Measurements from ENCODE around the gene CDH4. TPM values are rescaled to one million over a fixed set of nuclear protein-coding genes. Genes with fewer than 3 reads are reported as not detected.

CDH4 gene
- total and polyA plus RNA-seq, 4 donors: 5.8 to 24.1 (median 17.1) TPM

- no peak overlapping the region for H3K4me3 ChIP-seq (ENCODE audit: low read depth, low read length)
- WGBS (ENCODE audit: insufficient coverage): 84% methylated on average over 12 of the region's 13 CpGs
- no peaks in the 10 kb centered on the region for H3K9me3 ChIP-seq (ENCODE audit: control insufficient read depth, insufficient read depth, low read length)
- no peak for DNase-seq (ENCODE audit: low read depth in 4 of 6, low spot score in 6 of 6)
- no peak overlapping the region for H3K27ac ChIP-seq (ENCODE audit: low read depth, low read length)
- H3K36me3 ChIP-seq (ENCODE audit: control insufficient read depth, insufficient read depth, low read length): peaks cover 6% of the 10 kb centered on the region
- H3K4me1 ChIP-seq (ENCODE audit: control insufficient read depth, insufficient read depth, low read length): peaks cover 37% of the 10 kb centered on the region
- peaks cover 9% of the 10 kb centered on the region for H3K27me3 ChIP-seq (ENCODE audit: control insufficient read depth, insufficient read depth, low read length)
These were observed 548.5 kb downstream of the CDH4 start for GRCh38 chr20:61800359-61801064.

GRCh38 chr20:61801065-61801360 lies 549.0 kb downstream of the CDH4 start:
- peaks cover 9% of the 10 kb centered on the region for H3K27me3 ChIP-seq (ENCODE audit: control insufficient read depth, insufficient read depth, low read length)
- 94% methylated on average over 9 of the region's 9 CpGs for WGBS (ENCODE audit: insufficient coverage)
- no peak overlapping the region for H3K4me3 ChIP-seq (ENCODE audit: low read depth, low read length)
- no peaks in the 10 kb centered on the region for H3K9me3 ChIP-seq (ENCODE audit: control insufficient read depth, insufficient read depth, low read length)
- H3K27ac ChIP-seq (ENCODE audit: low read depth, low read length): no peak overlapping the region
- DNase-seq (ENCODE audit: low read depth in 4 of 6, low spot score in 6 of 6): no peak
- peaks cover 6% of the 10 kb centered on the region for H3K36me3 ChIP-seq (ENCODE audit: control insufficient read depth, insufficient read depth, low read length)
- peaks cover 34% of the 10 kb centered on the region for H3K4me1 ChIP-seq (ENCODE audit: control insufficient read depth, insufficient read depth, low read length)

GRCh38 chr20:61801428-61801827 lies 549.4 kb downstream of the CDH4 start:
- H3K4me1 ChIP-seq (ENCODE audit: control insufficient read depth, insufficient read depth, low read length): peaks cover 33% of the 10 kb centered on the region
- H3K27me3 ChIP-seq (ENCODE audit: control insufficient read depth, insufficient read depth, low read length): peaks cover 9% of the 10 kb centered on the region
- DNase-seq (ENCODE audit: low read depth in 4 of 6, low spot score in 6 of 6): no peak
- H3K36me3 ChIP-seq (ENCODE audit: control insufficient read depth, insufficient read depth, low read length): peaks cover 6% of the 10 kb centered on the region
- 79% methylated on average over 3 of the region's 4 CpGs for WGBS (ENCODE audit: insufficient coverage)
- no peak overlapping the region for H3K27ac ChIP-seq (ENCODE audit: low read depth, low read length)
- no peaks in the 10 kb centered on the region for H3K9me3 ChIP-seq (ENCODE audit: control insufficient read depth, insufficient read depth, low read length)
- no peak overlapping the region for H3K4me3 ChIP-seq (ENCODE audit: low read depth, low read length)

GRCh38 chr20:61801857-61802442 lies 549.9 kb downstream of the CDH4 start:
- peaks cover 33% of the 10 kb centered on the region for H3K4me1 ChIP-seq (ENCODE audit: control insufficient read depth, insufficient read depth, low read length)
- H3K4me3 ChIP-seq (ENCODE audit: low read depth, low read length): no peak overlapping the region
- no peaks in the 10 kb centered on the region for H3K9me3 ChIP-seq (ENCODE audit: control insufficient read depth, insufficient read depth, low read length)
- peaks cover 6% of the 10 kb centered on the region for H3K36me3 ChIP-seq (ENCODE audit: control insufficient read depth, insufficient read depth, low read length)
- H3K27me3 ChIP-seq (ENCODE audit: control insufficient read depth, insufficient read depth, low read length): peaks cover 9% of the 10 kb centered on the region
- WGBS (ENCODE audit: insufficient coverage): 70% methylated on average over 8 of the region's 10 CpGs
- no peak overlapping the region for H3K27ac ChIP-seq (ENCODE audit: low read depth, low read length)
- no peak for DNase-seq (ENCODE audit: low read depth in 4 of 6, low spot score in 6 of 6)

GRCh38 chr20:61802721-61803311 lies 550.8 kb downstream of the CDH4 start:
- H3K27me3 ChIP-seq (ENCODE audit: control insufficient read depth, insufficient read depth, low read length): peaks cover 9% of the 10 kb centered on the region
- H3K4me3 ChIP-seq (ENCODE audit: low read depth, low read length): no peak overlapping the region
- 86% methylated on average over 30 of the region's 36 CpGs for WGBS (ENCODE audit: insufficient coverage)
- H3K36me3 ChIP-seq (ENCODE audit: control insufficient read depth, insufficient read depth, low read length): peaks cover 6% of the 10 kb centered on the region
- H3K27ac ChIP-seq (ENCODE audit: low read depth, low read length): no peak overlapping the region
- no peaks in the 10 kb centered on the region for H3K9me3 ChIP-seq (ENCODE audit: control insufficient read depth, insufficient read depth, low read length)
- H3K4me1 ChIP-seq (ENCODE audit: control insufficient read depth, insufficient read depth, low read length): peaks cover 40% of the 10 kb centered on the region
- no peak for DNase-seq (ENCODE audit: low read depth in 4 of 6, low spot score in 6 of 6)

- H3K36me3 ChIP-seq (ENCODE audit: control insufficient read depth, insufficient read depth, low read length): peaks cover 3% of the 10 kb centered on the region
- 25% methylated on average over 16 of the region's 19 CpGs for WGBS (ENCODE audit: insufficient coverage)
- H3K27ac ChIP-seq (ENCODE audit: low read depth, low read length): no peak overlapping the region
- peak in 1 of 6 donors; percentile 19 for DNase-seq (ENCODE audit: low read depth in 4 of 6, low spot score in 6 of 6)
- no peaks in the 10 kb centered on the region for H3K9me3 ChIP-seq (ENCODE audit: control insufficient read depth, insufficient read depth, low read length)
- H3K4me3 ChIP-seq (ENCODE audit: low read depth, low read length): no peak overlapping the region
- H3K27me3 ChIP-seq (ENCODE audit: control insufficient read depth, insufficient read depth, low read length): peaks cover 9% of the 10 kb centered on the region
- peaks cover 45% of the 10 kb centered on the region for H3K4me1 ChIP-seq (ENCODE audit: control insufficient read depth, insufficient read depth, low read length)
These were observed 551.4 kb downstream of the CDH4 start for GRCh38 chr20:61803416-61803914.

- DNase-seq (ENCODE audit: low read depth in 4 of 6, low spot score in 6 of 6): peak in 2 of 6 donors; percentile 31 to 78
- Histone ChIP-seq H3K4me3 (ENCODE audit: low read depth, low read length) (no peak overlapping the region), H3K27me3 (ENCODE audit: control insufficient read depth, insufficient read depth, low read length) (peaks cover 9% of the 10 kb centered on the region), H3K27ac (ENCODE audit: low read depth, low read length) (no peak overlapping the region), H3K4me1 (ENCODE audit: control insufficient read depth, insufficient read depth, low read length) (peaks cover 51% of the 10 kb centered on the region), H3K9me3 (ENCODE audit: control insufficient read depth, insufficient read depth, low read length) (no peaks in the 10 kb centered on the region), H3K36me3 (ENCODE audit: control insufficient read depth, insufficient read depth, low read length) (peaks cover 3% of the 10 kb centered on the region)
- WGBS (ENCODE audit: insufficient coverage): 55% methylated on average over 27 of the region's 27 CpGs
These were observed 552.1 kb downstream of the CDH4 start for GRCh38 chr20:61803915-61804751.

- WGBS (ENCODE audit: insufficient coverage): 74% methylated on average over 13 of the region's 13 CpGs
These were observed 552.8 kb downstream of the CDH4 start for GRCh38 chr20:61804752-61805295.

GRCh38 chr20:61805365-61805764 lies 553.3 kb downstream of the CDH4 start:
- DNase-seq (ENCODE audit: low read depth in 4 of 6, low spot score in 6 of 6): no peak
- Histone ChIP-seq H3K9me3 (ENCODE audit: control insufficient read depth, insufficient read depth, low read length) (no peaks in the 10 kb centered on the region), H3K27ac (ENCODE audit: low read depth, low read length) (no peak overlapping the region), H3K27me3 (ENCODE audit: control insufficient read depth, insufficient read depth, low read length) (peaks cover 9% of the 10 kb centered on the region), H3K4me1 (ENCODE audit: control insufficient read depth, insufficient read depth, low read length) (peaks cover 56% of the 10 kb centered on the region), H3K36me3 (ENCODE audit: control insufficient read depth, insufficient read depth, low read length) (no peaks in the 10 kb centered on the region), H3K4me3 (ENCODE audit: low read depth, low read length) (no peak overlapping the region)
- 97% methylated on average over 8 of the region's 12 CpGs for WGBS (ENCODE audit: insufficient coverage)

More at GRCh38 chr20:61804752-61805295, 552.8 kb downstream of the CDH4 start:
- Histone ChIP-seq H3K27ac (ENCODE audit: low read depth, low read length) (no peak overlapping the region), H3K4me1 (ENCODE audit: control insufficient read depth, insufficient read depth, low read length) (peaks cover 53% of the 10 kb centered on the region), H3K36me3 (ENCODE audit: control insufficient read depth, insufficient read depth, low read length) (peaks cover 2% of the 10 kb centered on the region), H3K9me3 (ENCODE audit: control insufficient read depth, insufficient read depth, low read length) (no peaks in the 10 kb centered on the region), H3K4me3 (ENCODE audit: low read depth, low read length) (no peak overlapping the region), H3K27me3 (ENCODE audit: control insufficient read depth, insufficient read depth, low read length) (peaks cover 9% of the 10 kb centered on the region)
- no peak for DNase-seq (ENCODE audit: low read depth in 4 of 6, low spot score in 6 of 6)
